ENCODE measurements around the gene ATOSB. TPM values are rescaled to one million over a fixed set of nuclear protein-coding genes. Genes with fewer than 3 reads are reported as not detected.

The ATOSB gene
- total RNA-seq, 1 experiment from 2014 or later = 10.2 TPM

DNA sequence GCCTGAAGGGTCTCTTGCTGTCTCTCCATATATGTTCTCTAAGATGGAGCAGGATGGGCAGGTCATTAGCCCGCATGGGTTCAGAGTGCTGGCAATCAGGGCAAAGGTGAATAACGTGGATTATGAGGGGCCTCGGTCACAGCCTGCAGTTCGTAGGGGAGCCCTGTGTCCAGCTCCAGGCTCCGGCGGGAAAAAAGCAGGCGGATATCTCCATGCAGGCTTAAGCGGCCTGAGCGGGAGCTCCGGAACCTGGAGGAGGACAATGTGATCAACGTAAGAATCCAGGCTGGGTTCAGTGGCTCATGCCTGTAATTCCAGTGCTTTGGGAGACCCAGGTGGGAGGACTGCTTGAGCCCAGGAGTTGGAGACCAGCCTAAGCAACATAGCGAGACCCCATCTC is 10.5 kb downstream of the ATOSB start:
- no peak for TF ChIP-seq ZNF274 (IDR thresholded peaks at IDR 0.05; ENCODE audit: low read depth, low read length)
- TF ChIP-seq, protein P1, sequence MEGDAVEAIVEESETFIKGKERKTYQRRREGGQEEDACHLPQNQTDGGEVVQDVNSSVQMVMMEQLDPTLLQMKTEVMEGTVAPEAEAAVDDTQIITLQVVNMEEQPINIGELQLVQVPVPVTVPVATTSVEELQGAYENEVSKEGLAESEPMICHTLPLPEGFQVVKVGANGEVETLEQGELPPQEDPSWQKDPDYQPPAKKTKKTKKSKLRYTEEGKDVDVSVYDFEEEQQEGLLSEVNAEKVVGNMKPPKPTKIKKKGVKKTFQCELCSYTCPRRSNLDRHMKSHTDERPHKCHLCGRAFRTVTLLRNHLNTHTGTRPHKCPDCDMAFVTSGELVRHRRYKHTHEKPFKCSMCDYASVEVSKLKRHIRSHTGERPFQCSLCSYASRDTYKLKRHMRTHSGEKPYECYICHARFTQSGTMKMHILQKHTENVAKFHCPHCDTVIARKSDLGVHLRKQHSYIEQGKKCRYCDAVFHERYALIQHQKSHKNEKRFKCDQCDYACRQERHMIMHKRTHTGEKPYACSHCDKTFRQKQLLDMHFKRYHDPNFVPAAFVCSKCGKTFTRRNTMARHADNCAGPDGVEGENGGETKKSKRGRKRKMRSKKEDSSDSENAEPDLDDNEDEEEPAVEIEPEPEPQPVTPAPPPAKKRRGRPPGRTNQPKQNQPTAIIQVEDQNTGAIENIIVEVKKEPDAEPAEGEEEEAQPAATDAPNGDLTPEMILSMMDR (IDR thresholded peaks at IDR 0.05 in 2 of 3, conservative IDR thresholded peaks at IDR 0.05 in 1 of 3; ENCODE audit: borderline replicate concordance in 1 of 3, insufficient read depth in 1 of 3, low read depth in 2 of 3, low read length in 2 of 3) = no peak
- TF ChIP-seq, protein P2, sequence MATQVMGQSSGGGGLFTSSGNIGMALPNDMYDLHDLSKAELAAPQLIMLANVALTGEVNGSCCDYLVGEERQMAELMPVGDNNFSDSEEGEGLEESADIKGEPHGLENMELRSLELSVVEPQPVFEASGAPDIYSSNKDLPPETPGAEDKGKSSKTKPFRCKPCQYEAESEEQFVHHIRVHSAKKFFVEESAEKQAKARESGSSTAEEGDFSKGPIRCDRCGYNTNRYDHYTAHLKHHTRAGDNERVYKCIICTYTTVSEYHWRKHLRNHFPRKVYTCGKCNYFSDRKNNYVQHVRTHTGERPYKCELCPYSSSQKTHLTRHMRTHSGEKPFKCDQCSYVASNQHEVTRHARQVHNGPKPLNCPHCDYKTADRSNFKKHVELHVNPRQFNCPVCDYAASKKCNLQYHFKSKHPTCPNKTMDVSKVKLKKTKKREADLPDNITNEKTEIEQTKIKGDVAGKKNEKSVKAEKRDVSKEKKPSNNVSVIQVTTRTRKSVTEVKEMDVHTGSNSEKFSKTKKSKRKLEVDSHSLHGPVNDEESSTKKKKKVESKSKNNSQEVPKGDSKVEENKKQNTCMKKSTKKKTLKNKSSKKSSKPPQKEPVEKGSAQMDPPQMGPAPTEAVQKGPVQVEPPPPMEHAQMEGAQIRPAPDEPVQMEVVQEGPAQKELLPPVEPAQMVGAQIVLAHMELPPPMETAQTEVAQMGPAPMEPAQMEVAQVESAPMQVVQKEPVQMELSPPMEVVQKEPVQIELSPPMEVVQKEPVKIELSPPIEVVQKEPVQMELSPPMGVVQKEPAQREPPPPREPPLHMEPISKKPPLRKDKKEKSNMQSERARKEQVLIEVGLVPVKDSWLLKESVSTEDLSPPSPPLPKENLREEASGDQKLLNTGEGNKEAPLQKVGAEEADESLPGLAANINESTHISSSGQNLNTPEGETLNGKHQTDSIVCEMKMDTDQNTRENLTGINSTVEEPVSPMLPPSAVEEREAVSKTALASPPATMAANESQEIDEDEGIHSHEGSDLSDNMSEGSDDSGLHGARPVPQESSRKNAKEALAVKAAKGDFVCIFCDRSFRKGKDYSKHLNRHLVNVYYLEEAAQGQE (IDR thresholded peaks at IDR 0.05; ENCODE audit: low read depth) = no peak
- no peak for TF ChIP-seq CEBPB (IDR thresholded peaks at IDR 0.05; ENCODE audit: low read depth)
- TF ChIP-seq, protein P3, sequence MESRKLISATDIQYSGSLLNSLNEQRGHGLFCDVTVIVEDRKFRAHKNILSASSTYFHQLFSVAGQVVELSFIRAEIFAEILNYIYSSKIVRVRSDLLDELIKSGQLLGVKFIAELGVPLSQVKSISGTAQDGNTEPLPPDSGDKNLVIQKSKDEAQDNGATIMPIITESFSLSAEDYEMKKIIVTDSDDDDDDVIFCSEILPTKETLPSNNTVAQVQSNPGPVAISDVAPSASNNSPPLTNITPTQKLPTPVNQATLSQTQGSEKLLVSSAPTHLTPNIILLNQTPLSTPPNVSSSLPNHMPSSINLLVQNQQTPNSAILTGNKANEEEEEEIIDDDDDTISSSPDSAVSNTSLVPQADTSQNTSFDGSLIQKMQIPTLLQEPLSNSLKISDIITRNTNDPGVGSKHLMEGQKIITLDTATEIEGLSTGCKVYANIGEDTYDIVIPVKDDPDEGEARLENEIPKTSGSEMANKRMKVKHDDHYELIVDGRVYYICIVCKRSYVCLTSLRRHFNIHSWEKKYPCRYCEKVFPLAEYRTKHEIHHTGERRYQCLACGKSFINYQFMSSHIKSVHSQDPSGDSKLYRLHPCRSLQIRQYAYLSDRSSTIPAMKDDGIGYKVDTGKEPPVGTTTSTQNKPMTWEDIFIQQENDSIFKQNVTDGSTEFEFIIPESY (IDR thresholded peaks at IDR 0.05; ENCODE audit: extremely low read depth, insufficient replicate concordance, low read length) = no peak
- TF ChIP-seq FOSL1 (IDR thresholded peaks at IDR 0.05; ENCODE audit: low read depth) = no peak
- TF ChIP-seq SIN3A (IDR thresholded peaks at IDR 0.05; ENCODE audit: low read depth) = no peak
- Histone ChIP-seq H3K36me3 (ENCODE audit: control insufficient read depth in 1 of 2, insufficient read depth in 2 of 2, low read length in 2 of 2) (peaks cover 13 to 16% of the 10 kb centered on the region in 2 experiments), H3K9me2 (ENCODE audit: insufficient read depth) (no peaks in the 10 kb centered on the region), H3K4me1 (ENCODE audit: control insufficient read depth in 1 of 2, insufficient read depth in 2 of 2, low read length in 2 of 2) (peaks cover 11 to 29% of the 10 kb centered on the region in 2 experiments), H3K27ac (ENCODE audit: low read depth, low read length) (no peak overlapping the region), H3K79me2 (ENCODE audit: insufficient read depth, low read length) (peaks cover 28% of the 10 kb centered on the region), H3K9me3 (ENCODE audit: control insufficient read depth in 1 of 2, insufficient read depth in 1 of 2, low read depth in 1 of 2, low read length in 2 of 2) (no peaks in the 10 kb centered on the region), H3K9ac (ENCODE audit: low read length) (no peak overlapping the region), H3K4me2 (ENCODE audit: low read length) (no peak overlapping the region), H3K27me3 (ENCODE audit: insufficient read depth, low read length) (no peaks in the 10 kb centered on the region), H3K4me3 (replicated peaks in 1 of 2; ENCODE audit: low read depth in 1 of 2, low read length in 2 of 2) (no peak overlapping the region), H2AFZ (ENCODE audit: low read depth, low read length, poor library complexity, severe bottlenecking) (no peak overlapping the region), H4K20me1 (ENCODE audit: insufficient read depth) (no peaks in the 10 kb centered on the region)
- ATAC-seq = no peak
- CTCF ChIA-PET = no interaction called here
- POLR2A ChIA-PET = no interaction called here
- no TSS peak for BruUV-seq (replicated peaks)
- RAD21 ChIA-PET (ENCODE audit: low non-redundant PET in 1 of 2, low total read pairs in 2 of 2, uncharacterized antibody in 2 of 2, unreplicated experiment in 2 of 2) = no interaction called here
- DNase-seq (ENCODE audit: low read depth, low spot score) = no peak
- intact Hi-C loops (cut with micrococcal nuclease) = no loop called here

Data from HCT116 (cell line).